NT2/D1 (cell line): ENCODE measurements around the gene CEP41.

Source experiments
- SUZ12 ChIP-seq: IDR thresholded peaks from 2 replicates; pipeline ENCODE4 v1.6.1; 2011; ENCODE audit not compliant: insufficient read length, insufficient read depth; ENCODE audit errors: extremely low read depth
- YY1 ChIP-seq: IDR thresholded peaks from 2 replicates; pipeline ENCODE4 v1.6.1; 2011; ENCODE audit not compliant: insufficient read length, insufficient read depth

DNA sequence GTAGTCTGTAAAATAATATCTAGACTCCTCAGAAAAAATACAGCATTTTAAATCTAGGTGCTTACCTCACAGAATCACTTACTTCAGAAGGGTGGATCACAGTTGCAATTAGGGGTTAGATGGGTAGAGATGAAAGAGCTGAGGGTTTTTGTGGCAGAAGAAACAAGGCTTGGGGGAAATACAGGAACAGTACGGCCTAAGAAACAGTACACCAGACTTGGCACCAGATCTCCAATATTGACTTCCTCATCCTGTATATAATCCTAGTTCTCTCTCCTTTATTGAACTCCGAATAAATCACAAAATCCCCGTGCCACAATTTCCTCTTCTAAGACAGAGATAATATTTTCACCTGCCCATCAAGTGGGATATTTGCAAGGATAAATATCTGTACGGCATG, 14.3 kb downstream of the CEP41 start:
- TF ChIP-seq YY1 (no peak), SUZ12 (no peak)
